Activated CD8-positive, alpha-beta T cell treated with anti-CD3 and anti-CD28 coated beads for 36 hours (primary cell): ENCODE results near the gene TMEM184B. TPM values are rescaled to one million over a fixed set of nuclear protein-coding genes. Genes with fewer than 3 reads are reported as not detected.

ENCODE experiments used
- ATAC-seq: fragments of 200-7000 bp; cut with Tn5 transposase; one replicate; pipeline ENCODE4 v1.10.0; 2021; ENCODE audit warnings: mild to moderate bottlenecking, moderate library complexity
- CTCF ChIA-PET: fragments of 350-600 bp; sonication (Branson Sonifier 250); formaldehyde crosslinking; loops from one replicate; lab custom pipeline; 2021; ENCODE audit warnings: antibody characterized with exemption; lab: Charles Lee
- POLR2A ChIA-PET: fragments of 350-600 bp; sonication (Branson Sonifier 250); formaldehyde crosslinking; loops from one replicate; lab custom pipeline; 2021; ENCODE audit warnings: antibody characterized with exemption; lab: Charles Lee
- DNase-seq: peaks from one replicate; pipeline ENCODE4 v3.0.0-alpha.2; 2020
- H3K27ac Mint-ChIP-seq: one replicate; pipeline ENCODE4 v1.8.0; 2021; ENCODE audit warnings: mild to moderate bottlenecking, mixed read lengths
- H3K27me3 Mint-ChIP-seq: one replicate; pipeline ENCODE4 v1.8.0; 2021; ENCODE audit warnings: mixed read lengths
- H3K36me3 Mint-ChIP-seq: one replicate; pipeline ENCODE4 v1.8.0; 2021; ENCODE audit warnings: low read depth, mixed read lengths
- H3K4me1 Mint-ChIP-seq: one replicate; pipeline ENCODE4 v1.8.0; 2021; ENCODE audit warnings: low read depth, mixed read lengths
- H3K4me3 Mint-ChIP-seq: one replicate; pipeline ENCODE4 v1.8.0; 2021; ENCODE audit warnings: mild to moderate bottlenecking, moderate library complexity, mixed read lengths
- H3K9me3 Mint-ChIP-seq: one replicate; pipeline ENCODE4 v1.8.0; 2021; ENCODE audit warnings: mixed read lengths
- CTCF ChIP-seq: fragments of 200-600 bp; IDR thresholded peaks from one replicate; pipeline ENCODE4 v1.8.0; 2022; ENCODE audit warnings: antibody characterized with exemption, mild to moderate bottlenecking
- intact Hi-C: fragments of 100-400 bp; cut with micrococcal nuclease; formaldehyde crosslinking; loops from one replicate; pipeline ENCODE4 v1.10.0; 2022
- total RNA-seq, 2 experiments: library from RNA; stranded (reverse); gene quantifications; one replicate each; pipeline ENCODE4 v1.2.3, GENCODE V29; 2021

TMEM184B gene
- total RNA-seq, 2 experiments from 2014 or later, result 15.7 to 16.8 TPM

- CTCF ChIA-PET, result no interaction called here
These were observed 58.9 kb downstream of the TMEM184B start for GRCh38 chr22:38213990-38214301.

GRCh38 chr22:38213319-38213989, 59.4 kb downstream of the TMEM184B start:
- ChIA-PET CTCF (interaction anchor here (1.1 kb wide), 1 partner anchor 141 kb away, joined by 3 read pairs; no protein-coding TSS in a partner anchor), POLR2A (no interaction called here)
- TF ChIP-seq CTCF, result no peak
- no peak for ATAC-seq
- Mint-ChIP-seq H3K4me3 (no peak overlapping the region), H3K27me3 (no peaks in the 10 kb centered on the region), H3K9me3 (no peaks in the 10 kb centered on the region), H3K4me1 (peaks cover 26% of the 10 kb centered on the region), H3K27ac (peak overlapping the region; percentile 1), H3K36me3 (peaks cover 20% of the 10 kb centered on the region)
- intact Hi-C loops, result no loop called here
- no peak for DNase-seq

More at GRCh38 chr22:38213990-38214301, 58.9 kb downstream of the TMEM184B start:
- ATAC-seq (no peak), DNase-seq (no peak)
- Mint-ChIP-seq H3K36me3 (peaks cover 20% of the 10 kb centered on the region), H3K27me3 (no peaks in the 10 kb centered on the region), H3K27ac (no peak overlapping the region), H3K4me1 (peaks cover 26% of the 10 kb centered on the region), H3K9me3 (no peaks in the 10 kb centered on the region), H3K4me3 (peak overlapping the region; percentile 24)
- POLR2A ChIA-PET, result interaction anchor here (1.6 kb wide), 1 partner anchor 12 kb away, joined by 4 read pairs; the partner anchor contains the start of gene MAFF
- intact Hi-C loops, result no loop called here
- no peak for TF ChIP-seq CTCF

GRCh38 chr22:38212442-38212841, 60.4 kb downstream of the TMEM184B start:
- intact Hi-C loops, result no loop called here
- peaks cover 20% of the 10 kb centered on the region for H3K36me3 Mint-ChIP-seq
- peaks cover 23% of the 10 kb centered on the region for H3K4me1 Mint-ChIP-seq
- DNase-seq, result no peak
- ChIA-PET POLR2A (interaction anchor here (1.0 to 1.7 kb wide), 2 partner anchors 9 to 11 kb away, joined by 3 to 7 read pairs; partner anchors contain the start of gene MAFF), CTCF (interaction anchor here (0.8 to 1.1 kb wide), 2 partner anchors 15 to 142 kb away, joined by 3 read pairs; no protein-coding TSS in a partner anchor)
- H3K27ac Mint-ChIP-seq, result no peak overlapping the region
- no peaks in the 10 kb centered on the region for H3K9me3 Mint-ChIP-seq
- ATAC-seq, result no peak
- TF ChIP-seq CTCF, result no peak
- no peaks in the 10 kb centered on the region for H3K27me3 Mint-ChIP-seq
- no peak overlapping the region for H3K4me3 Mint-ChIP-seq

GRCh38 chr22:38211556-38211955, 61.3 kb downstream of the TMEM184B start:
- Mint-ChIP-seq H3K27me3 (no peaks in the 10 kb centered on the region), H3K27ac (no peak overlapping the region), H3K36me3 (peaks cover 20% of the 10 kb centered on the region), H3K9me3 (no peaks in the 10 kb centered on the region), H3K4me1 (peaks cover 23% of the 10 kb centered on the region), H3K4me3 (no peak overlapping the region)
- POLR2A ChIA-PET, result interaction anchor here (1.0 to 1.7 kb wide), 2 partner anchors 8 to 10 kb away, joined by 3 to 7 read pairs; partner anchors contain the start of gene MAFF
- CTCF ChIA-PET, result interaction anchor here (0.8 to 0.9 kb wide), 2 partner anchors 14 to 160 kb away, joined by 3 read pairs; no protein-coding TSS in a partner anchor
- TF ChIP-seq CTCF, result no peak
- ATAC-seq (no peak), DNase-seq (no peak)
- intact Hi-C loops, result no loop called here

GRCh38 chr22:38208551-38208968, 64.2 kb downstream of the TMEM184B start:
- Mint-ChIP-seq H3K4me3 (no peak overlapping the region), H3K27ac (no peak overlapping the region), H3K9me3 (no peaks in the 10 kb centered on the region), H3K4me1 (peaks cover 40% of the 10 kb centered on the region), H3K36me3 (peaks cover 8% of the 10 kb centered on the region), H3K27me3 (no peaks in the 10 kb centered on the region)
- DNase-seq (no peak), ATAC-seq (no peak)
- ChIA-PET CTCF (no interaction called here), POLR2A (no interaction called here)
- intact Hi-C loops, result no loop called here
- no peak for TF ChIP-seq CTCF
